Measurements from ENCODE around the gene ATF7.

GRCh38 chr12:53513712-53514410, 112.3 kb downstream of the ATF7 start:
- TF ChIP-seq GATA3 (IDR thresholded peaks at IDR 0.05; ENCODE audit: low read depth, low read length): no peak
- TF ChIP-seq GATA2 (IDR thresholded peaks at IDR 0.05; ENCODE audit: low read depth, low read length): no peak

Data from SH-SY5Y (cell line).